HEK293 (cell line): ENCODE data around the gene MAML1.
"Not testable (repeated sequence)": the region's sequence is repeated elsewhere in the genome, so short reads cannot be mapped to it uniquely, and the experiment has no call there.

ENCODE experiments used
- CTCF ChIA-PET: fragments of 350-600 bp; formaldehyde crosslinking; extraction: SDS; loops from one replicate; lab custom pipeline; 2021; ENCODE audit warnings: antibody characterized with exemption; lab: Yijun Ruan, JAX
- POLR2A ChIA-PET: fragments of 300-600 bp; formaldehyde crosslinking; extraction: SDS; loops from one replicate; lab custom pipeline; 2020; ENCODE audit warnings: antibody characterized with exemption, inconsistent platforms; lab: Yijun Ruan, JAX
- H3K27ac ChIP-seq: fragments of 200-500 bp; sonication (Bioruptor generic); 2 replicates; pipeline ENCODE4 v1.5.1; 2014; ENCODE audit warnings: low read depth, low read length, control low read depth, inconsistent platforms; ENCODE audit errors: extremely low read depth
- H3K36me3 ChIP-seq, 2 experiments: fragments of 200-500 bp in 1 of 2; sonication (Bioruptor generic) in 1 of 2; 1 replicate in 1 of 2; 2 replicates in 1 of 2; pipeline ENCODE4 v1.5.1; 2014 to 2017; ENCODE audit warnings: inconsistent platforms in 2 of 2, low read length in 2 of 2; ENCODE audit not compliant: control insufficient read depth in 2 of 2, insufficient read depth in 1 of 2
- H3K4me1 ChIP-seq: fragments of 200-500 bp; sonication (Bioruptor generic); 2 replicates; pipeline ENCODE4 v1.5.1; 2014; ENCODE audit warnings: mild to moderate bottlenecking, low read length, inconsistent platforms; ENCODE audit not compliant: control insufficient read depth, insufficient read depth
- H3K4me3 ChIP-seq: 2 replicates; pipeline ENCODE4 v1.5.1; 2011; ENCODE audit warnings: low read depth, mild to moderate bottlenecking, control low read depth, low read length, moderate library complexity
- H3K9me3 ChIP-seq: fragments of 200-500 bp; sonication (Bioruptor generic); 2 replicates; pipeline ENCODE4 v1.5.1; 2014; ENCODE audit warnings: low read depth, low read length, inconsistent platforms; ENCODE audit not compliant: control insufficient read depth, insufficient read depth
- FEZF1 ChIP-seq: fragments of 450-650 bp; formaldehyde crosslinking; IDR thresholded peaks from 2 replicates; pipeline ENCODE4 v1.5.1; 2016; ENCODE audit warnings: missing biosample characterization, missing genetic modification characterization
- KLF1 ChIP-seq: fragments of 450-650 bp; formaldehyde crosslinking; IDR thresholded peaks from 2 replicates; pipeline ENCODE4 v1.5.1; 2016; ENCODE audit warnings: missing biosample characterization, missing genetic modification characterization
- REPIN1 ChIP-seq: fragments of 450-650 bp; formaldehyde crosslinking; IDR thresholded peaks from 2 replicates; pipeline ENCODE4 v1.5.1; 2017; ENCODE audit warnings: missing biosample characterization, missing genetic modification characterization, low read depth
- SP7 ChIP-seq: fragments of 450-650 bp; formaldehyde crosslinking; IDR thresholded peaks from 2 replicates; pipeline ENCODE4 v1.5.1; 2016; ENCODE audit warnings: missing biosample characterization, missing genetic modification characterization
- TRIM28 ChIP-seq: IDR thresholded peaks from 2 replicates; pipeline ENCODE4 v1.6.1; 2011; ENCODE audit warnings: low read length, control low read depth, borderline replicate concordance
- ZBTB11 ChIP-seq: fragments of 450-650 bp; formaldehyde crosslinking; conservative IDR thresholded peaks from 2 replicates; pipeline ENCODE4 v1.5.1; 2016; ENCODE audit warnings: low read depth, missing biosample characterization, missing genetic modification characterization
- ZBTB6 ChIP-seq: fragments of 450-650 bp; formaldehyde crosslinking; IDR thresholded peaks from 2 replicates; pipeline ENCODE4 v1.5.1; 2017; ENCODE audit warnings: missing biosample characterization, missing genetic modification characterization
- ZFP3 ChIP-seq: fragments of 450-650 bp; formaldehyde crosslinking; IDR thresholded peaks from 2 replicates; pipeline ENCODE4 v1.5.1; 2016; ENCODE audit warnings: low read depth, missing biosample characterization, missing genetic modification characterization
- ZNF121 ChIP-seq: fragments of 450-650 bp; formaldehyde crosslinking; IDR thresholded peaks from 2 replicates; pipeline ENCODE4 v1.5.1; 2016; ENCODE audit warnings: missing biosample characterization, missing genetic modification characterization
- ZNF140 ChIP-seq: fragments of 450-650 bp; formaldehyde crosslinking; IDR thresholded peaks from 2 replicates; pipeline ENCODE4 v1.5.1; 2016; ENCODE audit warnings: missing biosample characterization, missing genetic modification characterization
- ZNF148 ChIP-seq: fragments of 450-650 bp; formaldehyde crosslinking; IDR thresholded peaks from 2 replicates; pipeline ENCODE4 v1.5.0; 2017; ENCODE audit warnings: missing biosample characterization, missing genetic modification characterization, borderline replicate concordance
- ZNF174 ChIP-seq: fragments of 450-650 bp; formaldehyde crosslinking; IDR thresholded peaks from 2 replicates; pipeline ENCODE4 v1.5.0; 2017; ENCODE audit warnings: missing biosample characterization, mild to moderate bottlenecking, missing genetic modification characterization
- ZNF23 ChIP-seq: fragments of 450-650 bp; formaldehyde crosslinking; IDR thresholded peaks from 2 replicates; pipeline ENCODE4 v1.5.1; 2016; ENCODE audit warnings: missing biosample characterization, missing genetic modification characterization, borderline replicate concordance
- ZNF280D ChIP-seq: fragments of 450-650 bp; formaldehyde crosslinking; IDR thresholded peaks from 2 replicates; pipeline ENCODE4 v1.5.1; 2016; ENCODE audit warnings: missing biosample characterization, missing genetic modification characterization
- ZNF394 ChIP-seq: fragments of 450-650 bp; formaldehyde crosslinking; IDR thresholded peaks from 2 replicates; pipeline ENCODE4 v1.5.1; 2016; ENCODE audit warnings: missing biosample characterization, missing genetic modification characterization, mild to moderate bottlenecking, moderate library complexity, borderline replicate concordance
- ZNF433 ChIP-seq: fragments of 450-650 bp; formaldehyde crosslinking; IDR thresholded peaks from 2 replicates; pipeline ENCODE4 v1.5.1; 2016; ENCODE audit warnings: missing biosample characterization, missing genetic modification characterization, low read depth
- ZNF521 ChIP-seq: fragments of 450-650 bp; formaldehyde crosslinking; IDR thresholded peaks from 2 replicates; pipeline ENCODE4 v1.5.1; 2017; ENCODE audit warnings: missing biosample characterization, mild to moderate bottlenecking, missing genetic modification characterization
- ZNF548 ChIP-seq: fragments of 450-650 bp; formaldehyde crosslinking; IDR thresholded peaks from 2 replicates; pipeline ENCODE4 v1.5.1; 2016; ENCODE audit warnings: missing biosample characterization, missing genetic modification characterization
- ZNF664 ChIP-seq: fragments of 450-650 bp; formaldehyde crosslinking; IDR thresholded peaks from 2 replicates; pipeline ENCODE4 v1.5.1; 2016; ENCODE audit warnings: missing biosample characterization, missing genetic modification characterization

The MAML1 gene

GRCh38 chr5:179744106-179744505, 11.5 kb downstream of the MAML1 start:
- H3K9me3 ChIP-seq, H3K4me3 ChIP-seq, H3K4me1 ChIP-seq, POLR2A ChIA-PET, H3K27ac ChIP-seq: not testable (repeated sequence)
- peak; percentile 70 for TF ChIP-seq ZNF121 (tag by site-specific recombination)
- TF ChIP-seq ZNF394 (tag by site-specific recombination), result 0 out of 2 replicates have a peak, but pooled peaks have one; percentile 25
- CTCF ChIA-PET, result interaction anchor here (0.7 to 1.6 kb wide), 3 partner anchors 15 to 19 kb away, joined by 3 to 13 read pairs (median 5); no protein-coding TSS in a partner anchor
- peaks cover 12 to 24% of the 10 kb centered on the region in 2 experiments for H3K36me3 ChIP-seq

GRCh38 chr5:179746872-179747271, 14.2 kb downstream of the MAML1 start:
- Histone ChIP-seq H3K4me3 (no peak overlapping the region), H3K9me3 (no peaks in the 10 kb centered on the region), H3K27ac (no peak overlapping the region), H3K4me1 (peaks cover 3% of the 10 kb centered on the region), H3K36me3 (peaks cover 12 to 20% of the 10 kb centered on the region in 2 experiments; a peak in 2 of 3 replicates)
- CTCF ChIA-PET, result no interaction called here
- no peak for TF ChIP-seq ZNF664 (tag by site-specific recombination)
- TF ChIP-seq ZBTB6 (tag by site-specific recombination), result no peak
- TF ChIP-seq ZNF140 (tag by site-specific recombination), result no peak
- no peak for TF ChIP-seq TRIM28
- TF ChIP-seq ZNF521 (tag by site-specific recombination), result no peak
- TF ChIP-seq ZBTB11 (tag by site-specific recombination), result no peak
- no peak for TF ChIP-seq REPIN1
- no peak for TF ChIP-seq ZNF148 (tag by site-specific recombination)
- TF ChIP-seq SP7 (tag by site-specific recombination), result no peak
- POLR2A ChIA-PET, result no interaction called here

- ChIA-PET CTCF (interaction anchor here (0.6 kb wide), 1 partner anchor 15 kb away, joined by 3 read pairs; no protein-coding TSS in a partner anchor), POLR2A (no interaction called here)
- Histone ChIP-seq H3K27ac (no peak overlapping the region), H3K36me3 (peaks cover 12 to 20% of the 10 kb centered on the region in 2 experiments; a peak in 2 of 3 replicates), H3K4me1 (peaks cover 3% of the 10 kb centered on the region), H3K4me3 (no peak overlapping the region), H3K9me3 (no peaks in the 10 kb centered on the region)
- TF ChIP-seq ZNF521 (tag by site-specific recombination) (no peak), ZNF23 (tag by site-specific recombination) (no peak), ZNF433 (tag by site-specific recombination) (no peak), ZNF548 (tag by site-specific recombination) (no peak), ZNF174 (tag by site-specific recombination) (no peak), ZNF280D (tag by site-specific recombination) (no peak), FEZF1 (tag by site-specific recombination) (no peak), KLF1 (no peak), ZFP3 (tag by site-specific recombination) (no peak)
Measured at GRCh38 chr5:179747811-179748210, 15.2 kb downstream of the MAML1 start.
